Stimulated activated CD8-positive, alpha-beta memory T cell treated with anti-CD3 and anti-CD28 coated beads, Interleukin-7, amount 100 ng/mL, for 24 hours (primary cell): Measurements from ENCODE around the gene TMEM51.
"Not testable (repeated sequence)": the region's sequence is repeated elsewhere in the genome, so short reads cannot be mapped to it uniquely, and the experiment has no call there.

Experiments
- DNase-seq: peaks from one replicate; pipeline ENCODE4 v3.0.0-alpha.2; 2020; ENCODE audit warnings: low read depth

The TMEM51 gene

GRCh38 chr1:15154480-15155036 lies 1.0 kb downstream of the TMEM51 start:
- no peak for DNase-seq

- no peak for DNase-seq
Measured at GRCh38 chr1:15155191-15155590, 1.6 kb downstream of the TMEM51 start.

DNA sequence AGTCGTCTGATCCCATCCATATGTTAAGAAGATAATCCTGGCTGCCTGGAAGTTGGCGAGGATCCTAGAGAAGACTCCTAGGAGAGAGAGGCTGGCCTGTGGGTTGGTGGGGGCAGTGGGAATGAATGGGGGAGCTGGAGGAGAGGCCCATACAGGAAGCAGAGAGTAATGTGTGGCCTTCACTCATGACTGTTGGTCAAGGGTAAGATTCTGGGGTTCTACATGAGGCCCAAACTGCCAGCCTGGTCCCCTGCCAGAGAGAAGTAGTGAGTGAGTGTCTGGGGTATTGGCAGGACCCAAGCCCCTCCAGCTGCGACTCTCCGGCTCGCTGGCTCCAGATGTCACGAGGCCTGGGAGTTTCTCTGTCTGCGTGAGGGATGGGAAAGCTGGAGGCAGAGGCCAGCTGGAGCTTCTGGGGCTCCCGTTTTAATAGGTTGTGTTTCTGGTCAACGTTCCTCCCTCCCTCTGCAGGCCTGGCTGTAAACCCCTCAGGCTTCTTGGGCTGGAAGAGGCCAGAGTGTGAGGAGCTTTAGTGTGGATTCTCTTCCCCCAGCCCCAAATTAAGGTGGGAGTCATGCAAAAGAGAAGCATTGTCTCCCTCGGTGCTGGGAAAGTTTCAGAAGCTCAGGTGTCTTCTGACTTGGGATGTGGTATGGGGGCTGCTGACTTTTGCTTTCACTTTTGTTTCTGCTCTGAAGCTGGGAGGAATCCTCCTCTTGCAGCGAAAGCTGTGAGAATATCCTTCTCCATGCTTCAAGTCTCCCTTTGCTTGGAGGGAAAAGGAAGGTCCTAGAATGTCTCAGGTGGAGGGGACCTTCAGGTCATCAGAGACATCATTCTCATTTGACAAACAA lies 2.6 kb downstream of the TMEM51 start:
- no peak for DNase-seq

DNA sequence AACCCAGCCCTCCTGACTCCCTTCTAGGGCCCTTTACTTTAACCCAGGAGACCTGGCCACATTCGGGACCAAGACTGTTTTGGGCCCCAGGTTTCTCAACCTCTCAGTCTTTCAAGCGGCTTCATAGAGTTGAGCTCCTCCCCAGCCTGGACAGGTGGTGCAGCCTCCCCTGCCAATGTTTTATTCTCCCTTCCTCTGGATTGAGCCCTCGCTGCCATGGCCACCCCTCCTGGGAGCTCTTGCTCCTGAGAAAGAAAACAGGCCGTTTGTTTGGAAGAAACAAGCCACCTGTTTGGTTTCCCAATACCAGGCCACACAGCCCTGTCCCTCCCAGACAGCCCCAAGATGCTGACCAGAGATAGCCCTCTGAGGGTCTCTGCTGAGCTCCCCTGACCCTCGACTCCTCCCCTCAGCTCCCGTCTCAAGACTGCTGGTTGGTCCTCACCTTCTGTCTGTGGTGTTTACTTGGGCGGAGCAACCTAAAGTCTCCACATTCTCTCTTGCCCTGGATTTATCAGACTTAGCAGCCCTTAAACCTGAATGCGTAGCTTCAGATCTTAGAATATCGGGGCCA lies 3.3 kb downstream of the TMEM51 start:
- no peak for DNase-seq

DNA sequence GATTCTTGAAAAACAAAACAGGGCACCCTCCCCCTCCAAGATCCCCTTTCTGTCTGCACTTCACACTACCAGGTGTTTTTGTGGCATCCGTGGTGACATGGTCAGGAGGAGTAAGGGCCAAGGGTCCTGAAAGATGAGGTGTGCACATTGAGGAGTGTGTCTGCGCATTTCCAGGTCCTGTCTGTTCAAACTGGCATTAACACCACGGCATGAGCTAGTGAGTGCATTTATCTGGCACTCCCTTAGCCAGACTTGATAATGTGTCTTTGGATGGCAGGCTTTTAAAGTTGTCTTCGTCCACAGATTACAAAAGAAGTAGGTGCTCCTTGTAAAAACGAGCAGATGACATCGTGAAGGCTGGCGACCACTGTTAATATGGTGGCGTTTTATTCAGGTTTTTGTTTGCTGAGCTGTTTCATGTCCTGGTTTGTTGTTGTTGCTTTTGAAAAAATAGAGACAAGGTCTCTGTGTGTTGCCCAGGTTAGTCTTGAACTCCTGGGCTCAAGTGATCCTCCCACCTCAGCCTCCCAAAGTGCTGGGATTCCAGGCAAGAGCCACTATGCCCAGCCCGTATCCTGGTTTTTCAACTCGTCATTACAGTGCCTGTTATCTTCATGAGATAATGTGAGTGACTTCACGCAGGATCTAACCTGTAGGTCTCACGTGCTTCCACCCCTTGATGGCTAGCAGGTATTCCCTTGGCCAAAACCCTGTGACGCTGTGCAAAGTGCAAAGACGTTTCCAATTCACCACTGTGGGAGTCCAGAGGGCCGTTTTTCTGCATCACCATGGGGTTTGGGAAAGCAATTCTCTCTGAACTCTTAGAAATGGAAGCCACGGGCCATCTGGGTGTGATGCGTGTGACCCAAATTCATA lies 4.2 kb downstream of the TMEM51 start:
- DNase-seq: no peak

DNA sequence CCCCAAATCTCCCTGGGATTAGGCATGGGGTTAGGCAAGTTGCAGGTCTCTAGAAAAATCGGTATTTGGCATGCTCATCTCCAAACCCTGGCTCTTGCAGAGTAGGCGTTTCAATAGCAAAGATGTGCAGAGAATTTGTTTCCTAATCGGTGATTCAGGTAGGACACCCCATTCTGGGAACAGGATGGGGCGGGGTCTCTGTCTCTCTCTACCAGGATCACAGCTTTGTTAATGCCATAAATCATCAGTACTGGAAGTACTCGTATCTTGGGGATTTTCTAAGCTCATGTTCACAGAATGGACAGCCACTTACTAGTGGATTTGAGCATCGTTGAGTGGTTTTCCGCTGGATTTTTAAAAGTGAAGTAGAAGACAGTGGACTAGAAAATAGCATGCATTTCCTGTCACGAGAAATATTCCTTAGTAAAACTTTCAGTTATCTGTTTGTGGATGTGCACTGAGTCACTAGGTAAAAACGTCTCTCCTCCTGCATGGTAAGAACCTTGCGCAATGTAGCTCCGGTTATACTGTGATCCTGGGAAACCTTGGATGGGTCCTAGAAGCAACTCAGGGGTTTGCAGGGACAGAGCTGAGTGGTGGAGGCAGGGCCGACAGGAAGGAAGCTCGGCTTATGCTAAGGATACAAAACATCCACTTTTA lies 5.1 kb downstream of the TMEM51 start:
- no peak for DNase-seq

- DNase-seq: no peak
Measured at GRCh38 chr1:15159166-15159555, 5.6 kb downstream of the TMEM51 start.

- DNase-seq: no peak
Measured at GRCh38 chr1:15160626-15161025, 7.1 kb downstream of the TMEM51 start.

DNA sequence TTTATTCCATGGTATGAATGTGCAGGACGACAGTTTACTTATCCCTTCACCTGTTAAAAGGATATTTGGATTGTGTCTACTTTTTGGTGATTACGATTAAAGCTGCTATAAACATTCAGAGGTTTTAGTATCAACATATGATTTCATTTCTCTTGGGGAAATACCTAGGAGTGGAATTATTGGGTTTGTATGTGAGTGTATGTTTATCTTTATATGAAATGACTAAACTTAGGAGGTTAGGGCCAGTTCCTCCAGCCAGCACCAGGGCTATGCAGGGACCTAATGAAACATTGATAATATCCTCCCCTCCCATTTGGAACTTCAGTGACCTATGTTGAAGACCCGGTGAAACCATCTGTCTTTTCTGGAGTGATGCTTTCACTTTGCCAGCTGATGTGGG lies 13.8 kb downstream of the TMEM51 start:
- no peak for DNase-seq

DNA sequence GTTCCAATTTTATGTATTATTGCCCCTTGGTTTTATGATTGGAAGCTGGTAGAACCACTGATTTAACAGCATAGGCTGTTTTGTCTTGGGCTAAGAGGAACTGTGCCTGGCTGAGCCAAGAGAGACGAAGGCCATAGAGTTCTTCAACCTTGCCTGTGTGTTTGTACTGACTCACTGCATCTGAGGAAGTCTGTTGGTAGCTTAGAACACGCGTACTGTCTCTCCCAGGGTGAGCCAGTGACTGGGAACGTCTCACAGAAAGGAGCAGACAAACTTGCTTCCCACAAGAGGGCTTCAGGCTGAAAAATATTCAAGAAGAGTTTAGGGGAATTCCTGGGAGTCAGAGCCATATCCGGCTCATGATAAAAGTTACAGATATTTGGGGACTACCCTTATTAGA lies 14.9 kb downstream of the TMEM51 start:
- DNase-seq: no peak

DNA sequence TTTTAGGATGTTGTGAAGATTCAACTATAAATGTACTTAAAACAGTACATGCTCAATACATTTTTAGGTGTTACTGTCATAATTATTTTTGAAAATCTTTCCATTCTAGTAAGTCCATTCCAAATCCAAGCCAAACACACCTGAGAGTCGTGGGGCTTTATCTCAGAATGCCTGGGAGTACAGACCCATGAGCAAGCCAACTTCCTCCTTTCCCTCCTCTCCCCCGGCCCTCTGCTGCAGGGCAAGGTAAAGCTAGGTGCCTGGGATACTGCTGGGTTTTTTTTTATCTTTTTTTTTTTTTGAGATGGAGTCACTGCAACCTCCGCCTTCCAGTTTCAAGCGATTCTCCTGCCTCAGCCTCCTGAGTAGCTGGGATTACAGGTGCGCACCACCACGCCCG lies 16.5 kb downstream of the TMEM51 start:
- no peak for DNase-seq

DNA sequence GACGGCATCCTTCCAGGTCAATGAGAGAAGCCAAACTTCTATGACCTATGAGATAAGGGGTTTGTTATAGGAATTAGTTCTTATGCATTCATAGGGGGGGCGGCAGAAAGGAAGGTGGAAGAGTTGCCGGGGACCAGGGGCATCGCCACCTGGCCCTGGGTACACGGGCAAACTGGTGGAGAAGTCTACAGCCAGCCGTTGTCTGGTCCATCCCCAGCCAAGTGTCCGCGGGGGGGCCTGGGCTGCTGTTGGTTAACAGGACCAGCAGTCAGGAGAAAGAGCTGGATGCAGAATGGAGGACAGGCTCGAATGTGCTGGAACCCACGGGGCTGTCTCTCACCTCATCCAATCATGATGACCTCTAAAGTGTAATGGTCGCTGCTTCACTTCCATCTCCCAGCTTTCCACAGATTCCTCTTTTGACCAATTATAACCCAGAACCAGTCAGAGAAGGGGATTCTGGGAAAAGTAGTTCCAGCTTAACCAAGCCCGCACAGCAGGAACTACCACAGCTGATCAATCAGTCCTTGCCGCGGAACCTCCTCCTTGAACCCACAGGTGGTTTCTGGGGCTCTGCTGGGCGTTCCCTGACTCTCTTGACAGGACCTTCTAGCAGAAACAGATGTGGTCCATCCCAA lies 17.8 kb downstream of the TMEM51 start:
- no peak for DNase-seq

DNA sequence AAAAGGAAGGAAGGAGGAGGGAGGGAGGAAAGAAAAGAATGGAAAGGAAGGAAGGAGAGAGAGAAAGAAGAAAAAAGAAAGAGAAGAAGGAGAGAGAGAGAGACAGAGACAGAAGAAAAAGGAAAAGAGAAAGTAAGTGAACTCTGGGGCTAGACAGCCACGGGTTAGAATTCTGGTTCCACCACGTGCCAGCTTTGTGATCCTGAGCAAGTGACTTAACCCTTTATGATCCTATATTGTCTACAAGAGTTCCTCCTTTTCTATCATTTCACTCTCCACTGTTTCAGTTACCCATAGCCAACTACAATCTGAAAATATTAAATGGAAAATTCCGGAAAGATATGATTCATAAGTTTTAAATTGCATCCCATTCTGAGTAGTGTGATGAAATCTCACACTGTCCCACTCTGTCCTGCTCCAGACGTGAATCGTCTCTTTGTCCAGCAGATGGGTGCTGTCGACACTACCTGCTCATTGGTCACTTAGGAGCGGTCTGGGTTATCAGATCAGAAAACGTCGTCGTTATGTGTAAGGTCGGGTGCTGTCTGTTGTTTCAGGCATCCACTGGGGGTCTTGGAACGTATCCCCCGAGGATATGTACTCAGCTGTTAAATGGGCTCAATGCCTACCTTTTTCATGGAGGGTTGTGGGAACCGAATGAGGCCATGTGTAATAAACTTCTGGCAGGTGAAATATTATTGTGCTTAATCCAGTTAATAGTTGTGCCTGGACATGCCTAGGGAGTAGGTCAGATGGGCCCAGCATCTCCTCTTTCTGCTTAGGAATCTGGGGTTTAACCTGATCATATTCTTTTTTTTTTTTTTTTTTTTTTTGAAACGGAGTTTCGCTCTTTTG lies 19.1 kb downstream of the TMEM51 start:
- DNase-seq: no peak

DNA sequence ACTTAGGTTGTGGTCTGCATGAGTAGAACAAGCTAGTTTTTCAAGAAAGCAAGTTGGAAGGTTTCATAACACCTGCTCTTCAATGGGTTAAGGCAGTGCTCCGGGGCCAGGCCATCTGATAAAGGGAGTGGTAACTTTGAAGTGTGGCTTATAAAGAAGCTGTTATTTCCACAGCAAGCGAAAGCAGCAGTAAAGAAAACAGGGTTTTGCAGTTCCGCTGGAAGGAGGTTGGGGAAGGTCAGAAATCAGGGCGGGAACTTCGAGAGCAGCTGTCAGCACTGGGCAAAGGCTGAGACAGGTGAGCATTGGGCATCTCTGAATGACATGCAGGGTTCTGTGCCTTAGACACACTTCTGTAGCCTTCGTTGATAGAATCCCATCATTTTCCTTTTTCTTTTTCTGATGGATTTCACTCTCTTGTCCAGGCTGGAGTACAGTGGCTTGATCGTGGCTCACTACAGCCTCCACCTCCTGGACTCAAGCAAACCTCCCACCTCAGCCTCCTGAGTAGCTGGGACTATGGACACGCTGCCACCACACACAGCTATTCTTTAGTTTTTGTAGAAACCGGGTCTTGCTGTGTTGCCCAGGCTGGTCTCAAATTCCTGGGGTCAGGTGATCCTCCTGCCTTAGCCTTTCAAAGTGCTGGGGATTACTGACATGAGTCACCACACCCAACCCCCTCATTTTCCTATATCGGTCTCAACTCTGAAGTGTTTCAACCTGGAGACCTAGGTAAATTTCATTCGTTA lies 20.5 kb downstream of the TMEM51 start:
- DNase-seq: no peak

DNA sequence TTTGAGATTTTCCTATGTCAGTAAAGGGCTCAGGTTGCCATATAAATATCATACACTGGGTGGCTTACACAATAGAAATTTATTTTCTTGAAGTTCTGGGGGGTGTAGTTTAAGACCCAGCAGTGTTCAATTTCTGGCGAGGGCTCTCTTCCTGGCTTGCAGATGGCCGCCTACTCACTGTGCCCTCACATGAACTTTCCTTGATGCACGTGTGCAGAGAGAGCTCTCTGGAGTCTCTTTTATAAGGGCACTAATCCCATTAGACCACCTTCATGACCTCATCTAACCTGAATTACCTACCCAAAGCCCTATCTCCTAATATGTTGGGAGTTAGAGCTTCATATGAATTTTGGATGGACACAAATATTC lies 21.1 kb downstream of the TMEM51 start:
- DNase-seq: no peak

DNA sequence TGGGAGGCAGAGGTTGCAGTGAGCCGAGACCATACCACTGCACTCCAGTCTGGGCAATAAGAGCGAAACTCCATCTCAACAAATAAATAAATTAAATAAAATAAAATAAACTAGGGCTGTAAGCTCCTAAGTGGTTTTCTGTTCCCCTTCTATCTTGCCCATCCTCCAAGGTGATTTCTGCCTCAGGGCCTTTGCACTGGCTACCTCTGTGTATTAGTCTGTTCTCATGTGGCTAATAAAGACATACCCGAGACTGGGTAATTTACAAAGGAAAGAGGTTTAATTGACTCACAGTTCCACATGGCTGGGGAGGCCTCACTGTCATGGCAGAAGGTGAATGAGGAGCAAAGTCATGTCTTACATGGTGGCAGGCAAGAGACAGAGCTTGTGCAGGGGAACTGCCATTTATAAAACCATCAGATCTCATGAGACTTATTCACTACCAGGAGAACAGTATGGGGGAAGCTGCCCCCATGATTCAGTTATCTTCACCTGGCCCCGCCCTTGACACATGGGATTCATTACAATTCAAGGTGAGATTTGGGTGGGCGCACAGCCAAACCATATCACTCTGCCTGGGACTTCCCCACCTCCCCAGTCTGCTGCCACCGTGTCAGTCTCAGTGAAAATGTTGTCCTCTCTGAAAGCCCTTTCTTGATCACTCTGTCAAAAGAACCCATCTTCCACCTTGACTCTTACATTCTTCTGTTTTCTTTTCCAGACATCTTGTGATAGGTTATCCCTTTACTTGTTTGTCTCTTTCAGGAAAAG lies 22.0 kb downstream of the TMEM51 start:
- DNase-seq: not testable (repeated sequence)

DNA sequence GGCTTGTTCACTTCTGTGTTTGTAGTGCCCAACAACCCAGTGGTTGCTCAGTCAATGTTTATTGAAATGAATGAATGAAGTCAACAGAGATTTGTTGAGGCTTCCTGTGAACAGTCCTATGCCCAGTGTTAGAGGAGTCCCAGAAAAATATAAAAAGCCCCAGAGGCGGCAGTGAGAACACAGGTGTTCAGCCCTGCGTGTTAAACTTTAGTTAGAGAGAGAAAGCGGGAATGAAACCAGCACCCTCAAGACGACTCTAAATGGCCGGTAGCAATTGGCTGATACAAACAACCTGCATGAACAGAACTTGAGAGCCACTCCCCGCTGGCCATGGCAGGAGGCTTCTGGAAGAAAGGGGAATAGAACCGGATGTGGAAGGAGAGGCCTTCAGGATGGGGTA lies 22.6 kb downstream of the TMEM51 start:
- DNase-seq: no peak

DNA sequence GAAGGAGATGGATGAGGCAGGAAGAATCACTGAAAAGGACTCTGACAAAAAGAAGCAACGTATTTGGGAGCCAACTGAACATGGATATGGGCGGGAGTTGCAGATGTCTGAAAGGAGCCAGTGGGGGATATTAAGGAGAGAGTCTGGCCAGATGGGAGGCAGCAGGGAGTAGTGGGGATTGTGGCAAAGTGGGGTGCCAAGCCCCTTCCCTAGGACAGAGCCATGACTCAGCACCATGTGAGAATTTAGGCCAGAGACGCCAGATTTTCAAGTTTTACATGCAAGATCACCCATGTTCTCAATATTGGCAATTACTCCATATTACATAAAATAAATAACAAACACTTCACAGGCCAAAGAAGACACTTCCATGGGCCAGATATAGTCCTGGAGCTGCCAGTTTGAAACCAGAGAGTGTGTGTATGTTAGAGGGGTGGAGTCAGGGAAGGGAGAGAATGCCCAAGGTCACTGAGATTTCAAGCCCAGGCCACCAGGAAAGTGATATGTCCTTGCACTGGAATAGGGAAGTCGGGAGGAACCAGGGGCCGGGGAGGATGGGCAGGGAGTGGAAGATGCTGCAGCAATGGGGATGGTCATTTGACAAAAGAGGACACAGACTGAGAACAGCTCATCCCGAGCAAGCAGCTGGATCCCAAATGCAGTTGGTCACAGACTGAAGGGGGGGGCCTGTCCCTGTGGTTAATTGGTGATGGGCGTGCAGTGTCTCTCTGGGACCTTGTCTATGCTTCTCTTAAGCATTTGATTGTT lies 23.5 kb downstream of the TMEM51 start:
- DNase-seq: no peak
